ENCODE measurements around the gene TMEM114. TPM values are rescaled to one million over a fixed set of nuclear protein-coding genes. Genes with fewer than 3 reads are reported as not detected.

The TMEM114 gene
- total RNA-seq, 2 experiments from 2014 or later: not detected

DNA sequence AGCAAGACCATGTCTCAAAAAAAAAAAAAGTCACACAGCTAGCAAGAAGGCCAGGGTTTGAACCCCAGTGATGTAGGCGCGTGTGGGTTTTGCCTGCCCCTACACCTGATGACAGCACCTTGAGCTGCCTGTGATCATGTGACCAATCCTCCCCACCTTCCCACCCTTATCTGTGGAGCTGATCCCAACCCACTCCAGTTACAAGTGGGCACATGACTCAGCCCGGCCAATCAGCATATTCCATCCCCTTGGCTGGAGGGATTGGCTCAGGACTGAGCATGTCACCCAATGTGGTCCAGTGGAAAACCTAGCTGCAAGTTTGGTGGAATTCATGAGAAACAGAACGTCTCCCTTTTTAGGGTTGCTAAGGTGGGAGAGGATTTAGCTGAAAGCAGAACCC lies 6.6 kb downstream of the TMEM114 start:
- Mint-ChIP-seq H3K9me3 (no peaks in the 10 kb centered on the region), H3K27me3 (peaks cover 32% of the 10 kb centered on the region), H3K36me3 (ENCODE audit: low read depth) (no peaks in the 10 kb centered on the region), H3K27ac (no peak overlapping the region), H3K4me1 (ENCODE audit: low read depth) (peaks cover 2% of the 10 kb centered on the region), H3K4me3 (no peak overlapping the region)
- DNase-seq: no peak
- TF ChIP-seq CTCF (IDR thresholded peaks at IDR 0.05): no peak
- intact Hi-C loops (cut with micrococcal nuclease): no loop called here
- POLR2A ChIA-PET: no interaction called here
- no peak for ATAC-seq
- CTCF ChIA-PET: interaction anchor here (1.4 to 2.0 kb wide), 2 partner anchors 10 to 38 kb away, joined by 3 to 6 read pairs; no protein-coding TSS in a partner anchor

DNA sequence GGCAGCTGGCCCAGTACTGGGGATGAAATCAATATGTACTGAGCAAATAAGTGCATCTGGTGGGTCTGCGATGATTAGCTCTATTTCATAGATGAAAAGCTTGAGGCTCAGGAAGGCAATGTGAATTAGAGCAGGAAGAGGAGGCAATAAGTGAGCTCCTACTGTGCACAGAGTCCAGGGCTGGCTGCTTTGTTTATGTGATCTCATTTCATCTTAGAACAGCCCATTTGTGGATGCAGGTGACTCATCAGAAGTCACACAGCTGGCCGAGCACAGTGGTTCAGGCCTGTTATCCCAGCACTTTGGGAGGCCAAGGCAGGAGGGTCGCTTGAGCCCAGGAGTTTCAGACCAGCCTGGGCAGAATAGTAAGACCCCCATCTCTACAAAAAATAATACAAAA lies 7.1 kb downstream of the TMEM114 start:
- no peak for TF ChIP-seq CTCF (IDR thresholded peaks at IDR 0.05)
- intact Hi-C loops (cut with micrococcal nuclease): no loop called here
- Mint-ChIP-seq H3K4me3 (no peak overlapping the region), H3K4me1 (ENCODE audit: low read depth) (peaks cover 2% of the 10 kb centered on the region), H3K27ac (no peak overlapping the region), H3K9me3 (no peaks in the 10 kb centered on the region), H3K36me3 (ENCODE audit: low read depth) (no peaks in the 10 kb centered on the region), H3K27me3 (peaks cover 28% of the 10 kb centered on the region)
- CTCF ChIA-PET: no interaction called here
- POLR2A ChIA-PET: no interaction called here
- ATAC-seq (no peak), DNase-seq (no peak)

DNA sequence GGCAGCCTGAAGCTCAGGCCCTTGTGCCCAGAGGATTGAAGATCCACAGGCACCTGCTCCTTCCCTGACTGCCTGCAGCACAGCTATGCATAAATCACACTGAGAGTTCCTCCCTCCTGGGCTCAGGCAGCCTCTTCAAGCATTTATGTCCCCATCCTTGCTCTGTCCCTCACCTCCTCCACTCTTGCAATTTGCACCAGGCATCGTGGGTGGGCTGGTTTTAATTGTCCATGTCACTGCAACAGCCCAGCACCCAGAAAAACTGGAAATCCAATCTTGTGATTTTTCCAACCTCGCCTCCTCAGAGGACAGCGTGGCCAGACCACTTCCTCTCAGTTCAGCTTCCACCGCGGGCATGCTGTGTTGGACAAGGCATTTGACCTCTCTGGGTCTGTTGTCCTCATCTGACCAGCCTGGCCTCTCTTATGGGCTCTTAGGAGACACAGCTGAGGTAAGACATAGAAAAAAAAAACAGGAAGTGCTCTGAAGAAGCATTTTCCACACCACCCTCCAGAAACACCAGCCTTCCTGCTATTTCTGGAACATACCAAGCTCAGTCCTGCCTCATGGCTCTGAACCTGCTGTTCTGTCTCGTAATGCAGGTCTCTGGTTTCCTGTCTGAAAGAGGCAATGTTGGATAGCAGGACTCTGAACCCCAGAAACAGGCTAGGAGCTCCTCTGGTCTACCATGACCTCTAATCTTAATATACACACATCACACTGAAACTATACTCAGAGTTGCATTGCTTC lies 8.3 kb downstream of the TMEM114 start:
- DNase-seq: no peak
- intact Hi-C loops (cut with micrococcal nuclease): no loop called here
- no peak for ATAC-seq
- peaks cover 22% of the 10 kb centered on the region for H3K27me3 Mint-ChIP-seq
- peaks cover 2% of the 10 kb centered on the region for H3K4me1 Mint-ChIP-seq (ENCODE audit: low read depth)
- POLR2A ChIA-PET: interaction anchor here (0.7 kb wide), 1 partner anchor 566 kb away, joined by 3 read pairs; no protein-coding TSS in a partner anchor
- no peak overlapping the region for H3K27ac Mint-ChIP-seq
- no peaks in the 10 kb centered on the region for H3K9me3 Mint-ChIP-seq
- TF ChIP-seq CTCF (IDR thresholded peaks at IDR 0.05): no peak
- no peak overlapping the region for H3K4me3 Mint-ChIP-seq
- no peaks in the 10 kb centered on the region for H3K36me3 Mint-ChIP-seq (ENCODE audit: low read depth)
- CTCF ChIA-PET: interaction anchor here (1.0 kb wide), 1 partner anchor 17 kb away, joined by 3 read pairs; no protein-coding TSS in a partner anchor

DNA sequence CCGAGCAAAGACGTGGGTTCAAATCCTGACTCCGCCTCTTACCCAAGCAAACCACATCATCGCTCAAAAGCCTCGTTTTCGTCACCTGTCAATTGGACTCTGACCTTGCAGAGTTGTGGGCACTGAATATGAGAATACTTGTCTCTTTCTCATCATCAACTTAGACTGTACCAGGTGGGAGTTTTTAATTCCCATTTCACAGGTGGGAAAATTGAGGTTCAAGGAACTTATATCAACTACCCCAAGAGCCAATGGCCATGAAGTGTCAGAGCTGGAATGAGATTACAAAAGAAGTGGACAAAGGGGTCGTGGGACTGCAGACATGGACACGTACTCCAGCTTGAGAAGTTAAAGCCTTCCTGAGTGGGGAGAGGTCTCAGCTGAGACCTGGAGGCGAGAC lies 10.8 kb downstream of the TMEM114 start:
- Mint-ChIP-seq H3K4me3 (no peak overlapping the region), H3K36me3 (ENCODE audit: low read depth) (no peaks in the 10 kb centered on the region), H3K27ac (no peak overlapping the region), H3K4me1 (ENCODE audit: low read depth) (peaks cover 2% of the 10 kb centered on the region), H3K9me3 (no peaks in the 10 kb centered on the region), H3K27me3 (peaks cover 22% of the 10 kb centered on the region)
- ATAC-seq (no peak), DNase-seq (no peak)
- ChIA-PET CTCF (interaction anchor here (0.9 to 1.4 kb wide), 2 partner anchors 10 to 301 kb away, joined by 3 to 5 read pairs; partner anchors contain the start of gene TMEM114), POLR2A (no interaction called here)
- TF ChIP-seq CTCF (IDR thresholded peaks at IDR 0.05): no peak
- intact Hi-C loops (cut with micrococcal nuclease): no loop called here

DNA sequence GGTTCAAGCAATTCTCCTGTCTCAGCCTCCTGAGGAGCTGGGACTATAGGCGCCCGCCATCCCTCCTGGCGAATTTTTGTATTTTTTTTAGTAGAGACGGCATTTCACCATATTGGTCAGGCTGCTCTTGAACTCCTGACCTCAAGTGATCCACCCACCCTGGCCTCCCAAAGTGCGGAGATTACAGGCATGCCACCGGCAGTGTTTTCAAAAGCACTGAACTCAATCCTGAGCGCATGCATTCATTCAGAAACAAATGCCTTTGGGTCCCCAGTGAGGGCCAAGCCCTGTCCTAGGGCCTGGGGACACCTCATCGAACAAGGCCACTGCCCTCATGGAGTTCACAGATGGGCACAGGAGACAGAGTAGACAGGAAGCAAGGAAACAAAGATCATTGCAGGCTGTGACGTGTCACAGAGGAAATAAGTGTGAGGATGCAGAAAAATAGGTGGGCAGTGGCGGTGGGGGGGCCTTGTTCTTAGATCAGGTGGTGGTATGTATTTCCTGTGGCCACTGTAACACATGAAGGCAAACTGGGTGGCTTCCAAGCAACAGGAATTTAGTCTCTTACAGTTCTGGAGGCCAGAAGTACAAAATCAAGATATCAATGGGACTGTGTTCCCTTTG lies 12.5 kb downstream of the TMEM114 start:
- Mint-ChIP-seq H3K36me3 (ENCODE audit: low read depth) (no peaks in the 10 kb centered on the region), H3K27ac (no peak overlapping the region), H3K4me3 (no peak overlapping the region), H3K4me1 (ENCODE audit: low read depth) (peaks cover 2% of the 10 kb centered on the region), H3K9me3 (no peaks in the 10 kb centered on the region), H3K27me3 (peaks cover 23% of the 10 kb centered on the region)
- ATAC-seq (no peak), DNase-seq (no peak)
- intact Hi-C loops (cut with micrococcal nuclease): no loop called here
- no peak for TF ChIP-seq CTCF (IDR thresholded peaks at IDR 0.05)
- ChIA-PET POLR2A (no interaction called here), CTCF (no interaction called here)

Data from activated CD8-positive, alpha-beta T cell treated with anti-CD3 and anti-CD28 coated beads for 36 hours (primary cell).